Ascending aorta (tissue), 2 donors: Measurements from ENCODE around the gene C10orf90. TPM values are rescaled to one million over a fixed set of nuclear protein-coding genes. Genes with fewer than 3 reads are reported as not detected.

Experiments used
- DNase-seq, 2 donors: peaks; one replicate each; pipeline ENCODE4 v3.0.0-alpha.2; 2019; ENCODE audit warnings: low spot score in 2 of 2
- H3K27ac ChIP-seq, 2 donors: fragments of 200-600 bp; sonication (generic); one replicate each; pipeline ENCODE4 v1.5.1; 2016 to 2017; ENCODE audit warnings: mild to moderate bottlenecking in 1 of 2
- H3K27me3 ChIP-seq: fragments of 200-600 bp; sonication (generic); one replicate; pipeline ENCODE4 v1.5.1; 2017
- H3K36me3 ChIP-seq, 2 donors: fragments of 200-600 bp; sonication (generic); one replicate each; pipeline ENCODE4 v1.5.1; 2016
- H3K4me1 ChIP-seq, 2 donors: fragments of 200-600 bp; sonication (generic); one replicate each; pipeline ENCODE4 v1.5.1; 2016 to 2017; ENCODE audit warnings: mild to moderate bottlenecking in 1 of 2
- H3K4me3 ChIP-seq, 2 donors: fragments of 200-600 bp; sonication (generic); one replicate each; pipeline ENCODE4 v1.5.1; 2016 to 2017; ENCODE audit warnings: mild to moderate bottlenecking in 1 of 2
- H3K9me3 ChIP-seq, 2 donors: fragments of 200-600 bp; sonication (generic); one replicate each; pipeline ENCODE4 v1.5.1; 2016
- CTCF ChIP-seq, 3 experiments: fragments of 200-600 bp in 2 of 3; fragments of 450-650 bp in 1 of 3; sonication (generic) in 2 of 3; IDR thresholded peaks; one replicate each; pipeline ENCODE4 v1.5.1; 2016 to 2019; ENCODE audit warnings: antibody characterized with exemption in 3 of 3, mild to moderate bottlenecking in 1 of 3, moderate library complexity in 1 of 3
- intact Hi-C: fragments of 100-400 bp; cut with DNase I; formaldehyde crosslinking; loops from one replicate; pipeline ENCODE4 v1.15.1; 2023
- total RNA-seq: library from RNA; depleted of rRNA; stranded (reverse); fragments of >200 nt; gene quantifications from one replicate; pipeline ENCODE4 v1.1.0, GENCODE V29; 2016

The C10orf90 gene
- total RNA-seq, 1 donor from 2014 or later, result not detected

- no peak for TF ChIP-seq CTCF (IDR thresholded peaks at IDR 0.05)
- Histone ChIP-seq H3K27me3 (no peaks in the 10 kb centered on the region), H3K4me3 (no peak overlapping the region), H3K9me3 (no peaks in the 10 kb centered on the region), H3K4me1 (no peaks in the 10 kb centered on the region), H3K27ac (no peak overlapping the region), H3K36me3 (no peaks in the 10 kb centered on the region)
- intact Hi-C loops, result no loop called here
- no peak for DNase-seq
Observed at GRCh38 chr10:126705131-126705530, 34.6 kb upstream of the C10orf90 start.

GRCh38 chr10:126704649-126705048, 34.2 kb upstream of the C10orf90 start:
- intact Hi-C loops, result no loop called here
- H3K9me3 ChIP-seq, result no peaks in the 10 kb centered on the region
- H3K27ac ChIP-seq, result no peak overlapping the region
- no peak for DNase-seq
- H3K27me3 ChIP-seq, result no peaks in the 10 kb centered on the region
- H3K36me3 ChIP-seq, result no peaks in the 10 kb centered on the region
- H3K4me1 ChIP-seq, result no peaks in the 10 kb centered on the region
- no peak for TF ChIP-seq CTCF (IDR thresholded peaks at IDR 0.05)
- no peak overlapping the region for H3K4me3 ChIP-seq

GRCh38 chr10:126702181-126702580, 31.7 kb upstream of the C10orf90 start:
- intact Hi-C loops, result no loop called here
- no peaks in the 10 kb centered on the region for H3K27me3 ChIP-seq
- H3K4me1 ChIP-seq, result no peaks in the 10 kb centered on the region
- no peaks in the 10 kb centered on the region for H3K9me3 ChIP-seq
- H3K4me3 ChIP-seq, result no peak overlapping the region
- no peak for TF ChIP-seq CTCF (IDR thresholded peaks at IDR 0.05)
- H3K27ac ChIP-seq, result no peak overlapping the region
- DNase-seq, result no peak
- no peaks in the 10 kb centered on the region for H3K36me3 ChIP-seq

DNA sequence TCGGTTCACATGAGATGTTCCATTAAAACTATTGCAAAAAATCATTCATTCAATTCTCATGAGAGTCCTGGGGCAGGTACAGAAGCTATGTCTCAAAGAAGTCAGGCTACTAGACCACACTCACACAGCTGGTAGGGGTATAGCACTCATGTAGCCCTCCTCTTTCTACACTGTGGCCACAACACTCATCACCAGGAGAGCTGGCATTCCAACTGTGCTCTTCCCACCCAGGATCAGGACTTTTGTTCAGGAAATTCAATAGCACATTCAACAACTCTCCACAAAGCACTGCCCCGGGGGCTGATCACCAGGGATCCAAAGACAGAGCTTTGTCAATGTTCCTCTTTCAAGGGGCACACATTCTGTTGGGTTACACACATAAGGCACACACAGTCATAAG, 31.0 kb upstream of the C10orf90 start:
- no peak overlapping the region for H3K27ac ChIP-seq
- no peaks in the 10 kb centered on the region for H3K27me3 ChIP-seq
- no peak for TF ChIP-seq CTCF (IDR thresholded peaks at IDR 0.05)
- H3K4me3 ChIP-seq, result no peak overlapping the region
- H3K9me3 ChIP-seq, result no peaks in the 10 kb centered on the region
- no peaks in the 10 kb centered on the region for H3K4me1 ChIP-seq
- no peak for DNase-seq
- intact Hi-C loops, result no loop called here
- no peaks in the 10 kb centered on the region for H3K36me3 ChIP-seq

DNA sequence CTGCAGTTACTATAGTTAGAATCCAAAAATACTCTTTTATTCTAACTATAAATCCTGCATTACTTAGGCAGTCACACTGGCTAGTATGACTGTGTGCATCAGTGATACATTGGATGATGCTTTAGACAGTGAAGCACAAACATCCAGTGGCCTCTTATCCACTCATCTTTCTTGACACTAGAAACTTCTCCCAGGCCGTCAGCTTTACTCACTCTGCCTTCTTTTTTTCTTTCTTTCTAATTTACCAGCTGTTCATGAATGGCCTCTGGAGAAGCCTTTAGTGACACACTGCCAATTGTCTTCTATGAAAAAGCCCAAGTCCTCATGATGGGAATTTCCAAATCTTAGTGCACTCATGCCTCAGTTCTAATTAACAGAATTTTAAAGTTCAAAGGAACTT, 26.2 kb upstream of the C10orf90 start:
- TF ChIP-seq CTCF (IDR thresholded peaks at IDR 0.05), result no peak
- Histone ChIP-seq H3K4me3 (no peak overlapping the region), H3K27ac (no peak overlapping the region), H3K36me3 (no peaks in the 10 kb centered on the region), H3K4me1 (no peaks in the 10 kb centered on the region), H3K27me3 (no peaks in the 10 kb centered on the region), H3K9me3 (no peaks in the 10 kb centered on the region)
- intact Hi-C loops, result no loop called here
- DNase-seq, result no peak

DNA sequence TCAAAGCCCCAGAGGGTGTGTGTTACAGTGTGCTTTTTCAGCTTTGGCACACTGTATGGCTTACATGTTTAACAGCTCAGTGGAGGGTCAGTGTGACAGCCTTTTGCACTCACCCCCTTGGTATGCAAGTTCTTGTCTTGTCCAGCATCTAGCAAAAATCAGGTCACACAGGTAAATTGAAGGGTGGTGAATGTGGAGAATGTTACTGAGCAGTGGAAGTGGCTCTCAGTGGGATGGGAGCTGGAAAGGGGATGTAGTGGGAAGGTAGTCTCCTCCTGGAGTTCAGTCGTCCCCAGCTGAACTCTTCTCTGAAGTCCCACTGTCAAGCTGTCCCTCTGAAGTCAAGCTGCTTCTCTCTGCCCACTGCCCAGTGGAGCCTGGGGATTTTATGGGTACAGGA, 21.0 kb upstream of the C10orf90 start:
- no peak for DNase-seq
- intact Hi-C loops, result no loop called here
- Histone ChIP-seq H3K36me3 (no peaks in the 10 kb centered on the region), H3K27me3 (no peaks in the 10 kb centered on the region), H3K27ac (no peak overlapping the region), H3K4me1 (no peaks in the 10 kb centered on the region), H3K4me3 (no peak overlapping the region), H3K9me3 (no peaks in the 10 kb centered on the region)
- TF ChIP-seq CTCF (IDR thresholded peaks at IDR 0.05), result no peak
